ENCODE measurements around the gene ZCCHC12.
"Not testable (repeated sequence)": the region's sequence is repeated elsewhere in the genome, so short reads cannot be mapped to it uniquely, and the experiment has no call there.

Gene ZCCHC12

GRCh38 chrX:118823263-118824172 lies at the start of gene ZCCHC12:
TSS of gene ZCCHC12 (plus strand) at chrX:118823824. CDS start at chrX:118825245, 1,421 bp downstream.
- peak within 1 kb of the TSS; percentile 79 for H3K4me2 ChIP-seq
- peaks cover 35% of the 10 kb centered on the region for H3K27me3 ChIP-seq
- no peaks in the 10 kb centered on the region for H4K20me1 ChIP-seq
- no peaks in the 10 kb centered on the region for H3K36me3 ChIP-seq
- no peaks in the 10 kb centered on the region for H3K4me1 ChIP-seq
- no peak within 1 kb of the TSS for H3K9ac ChIP-seq
- no peak within 1 kb of the TSS for H3K27ac ChIP-seq
- H3K9me3 ChIP-seq = no peaks in the 10 kb centered on the region
- no peak for TF ChIP-seq Cebpa-rat (IDR thresholded peaks at IDR 0.05)
- H3K4me3 ChIP-seq = peak within 1 kb of the TSS; percentile 55

- Histone ChIP-seq H3K27me3 (no peaks in the 10 kb centered on the region), H3K9me3 (no peaks in the 10 kb centered on the region)
Observed at GRCh38 chrX:118779581-118779980, 44.0 kb upstream of the ZCCHC12 start.

GRCh38 chrX:118780509-118780908 lies 43.1 kb upstream of the ZCCHC12 start:
- H3K4me3 ChIP-seq = no peak overlapping the region
- no peak overlapping the region for H3K9ac ChIP-seq
- no peaks in the 10 kb centered on the region for H3K9me3 ChIP-seq
- no peaks in the 10 kb centered on the region for H3K27me3 ChIP-seq
- H3K27ac ChIP-seq = no peak overlapping the region
- no peaks in the 10 kb centered on the region for H4K20me1 ChIP-seq
- H3K36me3 ChIP-seq = no peaks in the 10 kb centered on the region
- no peak for TF ChIP-seq Cebpa-rat (IDR thresholded peaks at IDR 0.05)
- H3K4me1 ChIP-seq = no peaks in the 10 kb centered on the region
- H3K4me2 ChIP-seq = no peak overlapping the region

More at GRCh38 chrX:118779581-118779980, 44.0 kb upstream of the ZCCHC12 start:
- Histone ChIP-seq H3K36me3 (no peaks in the 10 kb centered on the region), H3K4me2 (no peak overlapping the region), H3K9ac (no peak overlapping the region), H4K20me1 (no peaks in the 10 kb centered on the region), H3K4me1 (no peaks in the 10 kb centered on the region), H3K27ac (no peak overlapping the region), H3K4me3 (no peak overlapping the region)
- no peak for TF ChIP-seq Cebpa-rat (IDR thresholded peaks at IDR 0.05)

- no peaks in the 10 kb centered on the region for H3K36me3 ChIP-seq
- no peak for TF ChIP-seq Cebpa-rat (IDR thresholded peaks at IDR 0.05)
- no peak overlapping the region for H3K27ac ChIP-seq
- H3K4me1 ChIP-seq = no peaks in the 10 kb centered on the region
- H4K20me1 ChIP-seq = no peaks in the 10 kb centered on the region
- no peak overlapping the region for H3K4me2 ChIP-seq
- H3K27me3 ChIP-seq = no peaks in the 10 kb centered on the region
- no peaks in the 10 kb centered on the region for H3K9me3 ChIP-seq
- H3K4me3 ChIP-seq = no peak overlapping the region
- no peak overlapping the region for H3K9ac ChIP-seq
Observed at GRCh38 chrX:118780911-118781310, 42.7 kb upstream of the ZCCHC12 start.

- Histone ChIP-seq H3K27ac (no peak overlapping the region), H3K9me3 (no peaks in the 10 kb centered on the region), H4K20me1 (no peaks in the 10 kb centered on the region), H3K9ac (no peak overlapping the region), H3K4me2 (no peak overlapping the region), H3K27me3 (no peaks in the 10 kb centered on the region), H3K4me1 (no peaks in the 10 kb centered on the region), H3K36me3 (no peaks in the 10 kb centered on the region), H3K4me3 (no peak overlapping the region)
- TF ChIP-seq Cebpa-rat (IDR thresholded peaks at IDR 0.05) = no peak
Observed at GRCh38 chrX:118795528-118796280, 27.9 kb upstream of the ZCCHC12 start.

- no peaks in the 10 kb centered on the region for H3K36me3 ChIP-seq
- peaks cover 10% of the 10 kb centered on the region for H3K9me3 ChIP-seq
- no peak for TF ChIP-seq Cebpa-rat (IDR thresholded peaks at IDR 0.05)
- no peaks in the 10 kb centered on the region for H4K20me1 ChIP-seq
- no peaks in the 10 kb centered on the region for H3K4me1 ChIP-seq
- no peak overlapping the region for H3K27ac ChIP-seq
- no peak overlapping the region for H3K4me3 ChIP-seq
- no peaks in the 10 kb centered on the region for H3K27me3 ChIP-seq
- no peak overlapping the region for H3K9ac ChIP-seq
- no peak overlapping the region for H3K4me2 ChIP-seq
Observed at GRCh38 chrX:118802857-118803256, 20.8 kb upstream of the ZCCHC12 start.

GRCh38 chrX:118807151-118808017 lies 16.2 kb upstream of the ZCCHC12 start:
- H3K27me3 ChIP-seq = no peaks in the 10 kb centered on the region
- no peaks in the 10 kb centered on the region for H3K36me3 ChIP-seq
- H3K9me3 ChIP-seq = peaks cover 10% of the 10 kb centered on the region
- H3K4me3 ChIP-seq = no peak overlapping the region
- no peak overlapping the region for H3K27ac ChIP-seq
- H4K20me1 ChIP-seq = no peaks in the 10 kb centered on the region
- H3K9ac ChIP-seq = no peak overlapping the region
- no peak overlapping the region for H3K4me2 ChIP-seq
- no peaks in the 10 kb centered on the region for H3K4me1 ChIP-seq
- TF ChIP-seq Cebpa-rat (IDR thresholded peaks at IDR 0.05) = no peak

- H3K27me3 ChIP-seq, H3K9ac ChIP-seq, H3K9me3 ChIP-seq, H3K4me3 ChIP-seq, H3K27ac ChIP-seq, H4K20me1 ChIP-seq, H3K36me3 ChIP-seq, H3K4me2 ChIP-seq, H3K4me1 ChIP-seq: not testable (repeated sequence)
Observed at GRCh38 chrX:118817257-118817656, 6.4 kb upstream of the ZCCHC12 start.

- Histone ChIP-seq H3K4me2 (peak overlapping the region; percentile 79), H3K4me3 (peak overlapping the region; percentile 55), H3K9ac (no peak overlapping the region), H4K20me1 (no peaks in the 10 kb centered on the region), H3K27ac (no peak overlapping the region), H3K27me3 (peaks cover 35% of the 10 kb centered on the region), H3K9me3 (no peaks in the 10 kb centered on the region), H3K4me1 (no peaks in the 10 kb centered on the region), H3K36me3 (no peaks in the 10 kb centered on the region)
- no peak for TF ChIP-seq Cebpa-rat (IDR thresholded peaks at IDR 0.05)
Observed at GRCh38 chrX:118824173-118824730, 628 bp downstream of the ZCCHC12 start.
